AG09319 (cell line): ENCODE measurements around the gene SPTY2D1.
"Not testable (repeated sequence)": the region's sequence is repeated elsewhere in the genome, so short reads cannot be mapped to it uniquely, and the experiment has no call there.

Experiments
- DNase-seq: peaks from one replicate; pipeline ENCODE4 v3.0.0-alpha.2; 2010; ENCODE audit warnings: low read depth; ENCODE audit errors: extremely low read depth
- TF ChIP-seq, protein P1 (sequence below): IDR thresholded peaks from 2 replicates; pipeline ENCODE4 v1.5.1; 2011; ENCODE audit warnings: low read depth, mild to moderate bottlenecking, inconsistent platforms, low read length, moderate library complexity

Gene SPTY2D1

GRCh38 chr11:18634140-18635032 lies at the start of gene SPTY2D1:
SPTY2D1 (minus strand) TSS chr11:18634342; CDS start chr11:18634257, 85 bp downstream.
- TF ChIP-seq, protein P1, sequence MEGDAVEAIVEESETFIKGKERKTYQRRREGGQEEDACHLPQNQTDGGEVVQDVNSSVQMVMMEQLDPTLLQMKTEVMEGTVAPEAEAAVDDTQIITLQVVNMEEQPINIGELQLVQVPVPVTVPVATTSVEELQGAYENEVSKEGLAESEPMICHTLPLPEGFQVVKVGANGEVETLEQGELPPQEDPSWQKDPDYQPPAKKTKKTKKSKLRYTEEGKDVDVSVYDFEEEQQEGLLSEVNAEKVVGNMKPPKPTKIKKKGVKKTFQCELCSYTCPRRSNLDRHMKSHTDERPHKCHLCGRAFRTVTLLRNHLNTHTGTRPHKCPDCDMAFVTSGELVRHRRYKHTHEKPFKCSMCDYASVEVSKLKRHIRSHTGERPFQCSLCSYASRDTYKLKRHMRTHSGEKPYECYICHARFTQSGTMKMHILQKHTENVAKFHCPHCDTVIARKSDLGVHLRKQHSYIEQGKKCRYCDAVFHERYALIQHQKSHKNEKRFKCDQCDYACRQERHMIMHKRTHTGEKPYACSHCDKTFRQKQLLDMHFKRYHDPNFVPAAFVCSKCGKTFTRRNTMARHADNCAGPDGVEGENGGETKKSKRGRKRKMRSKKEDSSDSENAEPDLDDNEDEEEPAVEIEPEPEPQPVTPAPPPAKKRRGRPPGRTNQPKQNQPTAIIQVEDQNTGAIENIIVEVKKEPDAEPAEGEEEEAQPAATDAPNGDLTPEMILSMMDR, result no peak
- DNase-seq, result peak; percentile 98

DNA sequence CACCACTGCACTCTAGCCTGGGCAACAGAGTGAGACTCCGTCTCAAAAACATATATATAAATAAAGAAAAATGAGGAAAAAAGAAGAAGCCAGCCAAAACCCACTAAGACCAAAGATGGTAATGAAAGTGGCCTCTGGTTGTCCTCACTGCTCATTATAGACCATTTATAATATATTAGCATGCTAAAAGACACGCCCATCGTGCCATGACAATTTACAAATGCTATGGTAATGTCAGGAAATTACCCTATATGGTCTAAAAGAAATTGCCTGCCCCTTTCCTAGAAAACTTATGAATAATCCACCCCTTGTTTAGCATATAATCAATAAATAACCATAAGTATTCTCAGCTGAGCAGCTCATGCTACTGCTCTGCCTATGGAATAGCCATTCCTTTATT lies 48.3 kb upstream of the SPTY2D1 start:
- DNase-seq, result no peak
- TF ChIP-seq, protein P1, result no peak

DNA sequence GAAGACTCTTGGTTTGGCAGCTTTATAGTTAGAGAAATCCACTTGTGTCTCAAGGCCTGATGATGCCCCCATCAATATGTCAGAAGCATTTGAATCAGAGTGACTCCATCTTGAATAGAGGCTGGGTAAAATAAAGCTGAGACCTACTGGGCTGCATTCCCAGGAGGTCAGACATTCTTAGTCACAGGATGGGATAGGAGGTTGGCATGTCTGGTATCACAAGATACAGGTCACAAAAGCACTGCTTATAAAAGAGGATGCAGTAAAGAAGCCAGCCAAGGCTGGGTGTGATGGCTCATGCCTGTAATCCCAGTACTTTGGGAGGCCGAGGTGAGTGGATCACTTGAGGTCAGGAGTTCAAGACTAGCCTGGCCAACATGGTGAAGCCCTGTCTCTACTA lies 47.8 kb upstream of the SPTY2D1 start:
- DNase-seq, result not testable (repeated sequence)

DNA sequence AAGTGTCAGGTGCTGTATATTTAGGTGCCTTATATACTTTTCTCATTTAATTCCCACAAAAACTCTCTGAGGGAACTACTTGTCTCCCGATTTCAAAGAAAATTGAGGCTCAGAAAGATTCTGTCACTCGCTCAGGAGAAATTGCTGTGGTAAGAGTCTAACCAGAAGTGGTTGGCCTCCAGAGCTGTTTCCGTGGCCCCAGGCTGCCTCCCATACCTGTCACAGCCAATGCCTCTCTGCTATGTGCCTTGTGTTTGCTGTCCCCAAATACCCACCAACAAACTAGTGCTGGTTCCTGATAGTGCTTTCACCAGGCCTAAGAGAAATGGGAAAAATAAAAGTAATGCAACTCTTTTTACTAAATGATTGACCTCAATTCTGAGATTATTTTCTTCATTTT lies 43.4 kb upstream of the SPTY2D1 start:
- no peak for DNase-seq
- TF ChIP-seq, protein P1, result no peak

- TF ChIP-seq, protein P1, result no peak
- no peak for DNase-seq
Measured at GRCh38 chr11:18676803-18677202, 42.7 kb upstream of the SPTY2D1 start.

DNA sequence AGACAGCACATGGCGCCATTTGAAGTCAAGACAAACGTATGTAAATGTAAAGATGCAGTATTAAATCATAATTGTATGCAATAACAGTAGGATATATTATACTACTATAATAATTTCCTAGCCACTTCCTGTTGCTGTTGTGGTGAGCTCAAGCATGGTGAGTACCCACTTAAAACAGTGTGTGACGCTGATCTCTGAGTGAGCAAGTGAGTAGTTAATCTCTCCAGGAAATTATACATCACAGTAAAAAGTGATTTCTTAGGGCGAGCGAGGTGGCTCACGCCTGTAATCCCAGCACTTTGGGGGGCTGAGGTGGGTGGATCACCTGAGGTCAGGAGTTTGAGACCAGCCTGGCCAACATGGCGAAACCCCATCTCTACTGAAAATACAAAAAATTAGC lies 38.1 kb upstream of the SPTY2D1 start:
- DNase-seq, result not testable (repeated sequence)

DNA sequence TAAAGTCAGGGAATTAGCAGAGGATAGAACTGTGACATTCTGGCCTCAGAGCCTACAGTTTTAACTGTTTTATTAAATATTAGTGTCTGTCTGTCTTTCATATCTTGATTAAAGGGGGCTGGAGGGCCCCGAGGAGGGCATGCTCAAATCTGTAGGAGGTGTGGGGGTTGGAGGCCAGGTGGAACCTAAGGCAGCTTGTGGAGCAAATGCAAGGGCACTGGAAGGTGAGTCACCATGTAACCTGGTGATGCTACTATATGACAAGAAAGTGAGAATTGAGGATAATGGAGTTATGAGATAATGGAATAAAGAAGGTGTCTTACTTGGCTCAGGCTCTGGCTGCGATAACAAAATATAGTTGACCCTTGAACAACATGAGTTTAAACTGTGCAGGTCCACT lies 37.1 kb upstream of the SPTY2D1 start:
- TF ChIP-seq, protein P1, result no peak
- no peak for DNase-seq

DNA sequence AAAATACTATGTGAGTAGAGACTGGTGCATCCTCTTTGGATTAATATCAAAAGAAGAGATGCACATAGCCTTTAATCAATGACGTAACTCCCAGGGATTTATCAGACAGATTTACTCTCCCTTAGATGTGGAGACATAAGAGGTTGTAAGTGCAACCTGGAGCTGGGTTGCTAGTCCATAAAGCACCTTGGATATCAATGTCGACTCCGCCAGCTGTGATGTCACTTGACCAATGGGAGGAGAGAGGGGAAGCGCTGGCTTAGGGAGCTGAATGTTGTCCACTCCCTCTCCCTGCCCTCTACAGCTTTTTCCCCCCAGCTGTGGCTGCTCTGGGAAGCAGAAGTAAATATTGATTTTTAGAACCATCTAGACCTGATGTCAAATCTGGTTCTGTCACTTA lies 35.6 kb upstream of the SPTY2D1 start:
- no peak for DNase-seq
- TF ChIP-seq, protein P1, result no peak
